HL-60 (cell line): Measurements from ENCODE around the gene CLEC12A.

ENCODE experiments used
- DNase-seq, 2 experiments: peaks; one replicate each; pipeline ENCODE4 v3.0.0-alpha.2; 2010 to 2020; ENCODE audit warnings: low read depth in 1 of 2, low spot score in 1 of 2
- H3K27ac ChIP-seq: fragments of 250-450 bp; sonication (Bioruptor Pico); replicated peaks from 2 replicates; pipeline ENCODE4 v1.5.1; 2020; ENCODE audit warnings: mild to moderate bottlenecking, moderate library complexity
- H3K27me3 ChIP-seq: fragments of 250-450 bp; sonication (Bioruptor Pico); 2 replicates; pipeline ENCODE4 v1.5.1; 2021; ENCODE audit warnings: mild to moderate bottlenecking, moderate library complexity; ENCODE audit not compliant: insufficient read depth, poor library complexity, severe bottlenecking
- H3K4me3 ChIP-seq: replicated peaks from 2 replicates; pipeline ENCODE4 v1.5.1; 2011; ENCODE audit warnings: mild to moderate bottlenecking, control low read depth, low read length; ENCODE audit not compliant: insufficient read depth
- CTCF ChIP-seq: IDR thresholded peaks from one replicate; pipeline ENCODE4 v1.5.1; 2011; ENCODE audit warnings: low read length, control low read depth, inconsistent platforms; ENCODE audit not compliant: insufficient read depth
- GABPA ChIP-seq: IDR thresholded peaks from 2 replicates; pipeline ENCODE4 v1.6.1; 2012; ENCODE audit warnings: low read depth
- POLR2AphosphoS5 ChIP-seq: IDR thresholded peaks from 2 replicates; pipeline ENCODE4 v1.6.1; 2012; ENCODE audit warnings: low read depth
- REST ChIP-seq: IDR thresholded peaks from 2 replicates; pipeline ENCODE4 v1.6.1; 2012; ENCODE audit warnings: low read depth; ENCODE audit not compliant: insufficient replicate concordance
- SPI1 ChIP-seq: IDR thresholded peaks from 2 replicates; pipeline ENCODE4 v1.6.1; 2012; ENCODE audit warnings: low read depth, mild to moderate bottlenecking, borderline replicate concordance

CLEC12A gene

GRCh38 chr12:9991876-9992275, 20.7 kb downstream of the CLEC12A start:
- no peaks in the 10 kb centered on the region for H3K27me3 ChIP-seq
- H3K27ac ChIP-seq, result peak overlapping the region; percentile 63
- DNase-seq, result no peak
- no peak for TF ChIP-seq POLR2AphosphoS5
- TF ChIP-seq CTCF, result no peak
- TF ChIP-seq SPI1, result peak; percentile 39; the same call in 1 of the 2 replicates
- no peak overlapping the region for H3K4me3 ChIP-seq

- Histone ChIP-seq H3K27me3 (no peaks in the 10 kb centered on the region), H3K4me3 (no peak overlapping the region), H3K27ac (peak overlapping the region; percentile 63)
- no peak for DNase-seq
- TF ChIP-seq POLR2AphosphoS5 (no peak), REST (no peak), CTCF (no peak), GABPA (no peak), SPI1 (peak; percentile 69)
These were observed 21.1 kb downstream of the CLEC12A start for GRCh38 chr12:9992296-9992695.

GRCh38 chr12:9999016-9999415, 27.8 kb downstream of the CLEC12A start, which contains the start of gene CLEC1B:
TSS of gene CLEC1B (minus strand) at chr12:9999121. CDS start at chr12:9999100, 21 bp downstream.
- no peak for DNase-seq
- TF ChIP-seq REST (no peak), GABPA (no peak), POLR2AphosphoS5 (no peak), SPI1 (no peak), CTCF (no peak)
- Histone ChIP-seq H3K4me3 (no peak within 1 kb of the TSS), H3K27ac (no peak within 1 kb of the TSS), H3K27me3 (no peaks in the 10 kb centered on the region)

GRCh38 chr12:10001171-10001776, 30.1 kb downstream of the CLEC12A start:
- no peak overlapping the region for H3K27ac ChIP-seq
- H3K4me3 ChIP-seq, result no peak overlapping the region
- H3K27me3 ChIP-seq, result no peaks in the 10 kb centered on the region
- DNase-seq, result no peak
- TF ChIP-seq GABPA (no peak), POLR2AphosphoS5 (no peak), REST (no peak), CTCF (no peak), SPI1 (no peak)
